ENCODE data around the gene CHCHD6.

CHCHD6 gene

GRCh38 chr3:126979046-126979628 is 275.1 kb downstream of the CHCHD6 start:
- no peak for DNase-seq (ENCODE audit: low spot score)

DNA sequence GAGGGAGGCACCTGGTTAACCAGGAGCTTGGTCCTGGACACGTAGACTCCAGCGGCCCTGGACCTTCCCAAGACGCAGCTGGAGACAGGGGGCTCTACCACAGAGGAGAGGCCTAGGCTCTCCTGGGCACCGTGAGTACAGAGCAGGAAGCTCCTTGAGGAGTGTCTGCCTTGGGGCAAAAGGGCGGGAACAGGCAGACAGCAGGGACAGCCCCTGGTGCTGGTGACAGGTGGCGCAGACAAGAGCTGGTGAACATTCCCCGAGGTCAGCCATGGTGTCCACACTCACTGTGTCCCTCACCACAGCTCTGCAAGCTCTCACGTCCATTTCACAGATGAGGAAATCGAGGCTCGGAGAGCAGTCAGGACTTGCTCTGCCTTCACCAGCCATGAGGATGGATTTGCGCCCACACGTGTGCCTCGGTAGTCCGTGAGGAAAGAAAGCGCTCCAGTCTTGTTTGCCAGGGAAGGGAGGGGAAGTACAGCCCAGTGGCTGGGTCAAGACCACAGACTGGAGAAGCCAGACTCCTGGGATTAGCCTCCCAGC is 276.3 kb downstream of the CHCHD6 start:
- no peak for DNase-seq (ENCODE audit: low spot score)

- DNase-seq (ENCODE audit: low spot score): no peak
These were observed 278.1 kb downstream of the CHCHD6 start for GRCh38 chr3:126982126-126982470.

- peak; percentile 99 for DNase-seq (ENCODE audit: low spot score)
These were observed 278.6 kb downstream of the CHCHD6 start, which contains the start of gene PLXNA1 for GRCh38 chr3:126982471-126983175. TSS of gene PLXNA1 (plus strand) at chr3:126983115. CDS start at chr3:126988594, 5,479 bp downstream.

GRCh38 chr3:126983276-126983652 is 279.2 kb downstream of the CHCHD6 start:
- peak; percentile 70 for DNase-seq (ENCODE audit: low spot score)

GRCh38 chr3:126983653-126984390 is 279.8 kb downstream of the CHCHD6 start:
- peak; percentile 40 for DNase-seq (ENCODE audit: low spot score)

DNA sequence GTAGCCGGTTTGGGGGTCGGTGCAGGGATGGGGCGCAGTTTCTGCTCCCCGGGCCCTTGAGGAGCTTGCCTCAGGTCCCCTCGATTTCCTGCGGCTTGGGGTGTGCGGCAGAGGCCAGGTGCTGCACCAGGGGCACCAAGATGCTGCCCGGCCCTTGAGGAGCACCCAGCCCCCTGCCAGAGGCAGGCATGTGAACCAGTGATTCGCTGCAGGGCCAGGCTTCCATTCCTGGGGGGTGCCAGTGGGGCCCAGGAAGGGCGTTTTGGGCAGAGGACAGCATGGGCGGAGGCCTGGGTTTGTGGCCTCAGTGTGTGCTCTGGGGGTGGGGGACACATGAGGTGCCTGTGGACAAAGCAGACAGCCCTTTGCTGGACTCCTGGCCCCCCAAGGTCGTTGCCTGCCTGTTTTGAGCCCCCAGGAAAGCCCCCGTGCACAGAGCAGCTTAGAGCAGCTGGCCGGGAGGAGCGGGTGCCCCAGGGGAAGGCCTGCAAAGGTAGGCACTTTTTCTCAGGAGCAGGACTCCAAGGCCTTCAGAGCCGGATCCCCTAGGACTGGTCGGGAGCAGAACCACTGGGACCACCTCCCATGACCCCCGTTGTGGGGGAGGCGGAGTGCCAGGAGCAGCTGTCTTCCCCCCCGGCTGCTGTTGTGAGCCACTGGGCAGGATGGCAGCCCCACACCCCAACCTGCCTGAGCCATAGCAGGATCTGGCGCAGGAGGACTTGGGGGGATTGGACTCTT is 280.5 kb downstream of the CHCHD6 start:
- DNase-seq (ENCODE audit: low spot score): no peak

GRCh38 chr3:126985132-126985985 is 281.3 kb downstream of the CHCHD6 start:
- DNase-seq (ENCODE audit: low spot score): no peak

DNA sequence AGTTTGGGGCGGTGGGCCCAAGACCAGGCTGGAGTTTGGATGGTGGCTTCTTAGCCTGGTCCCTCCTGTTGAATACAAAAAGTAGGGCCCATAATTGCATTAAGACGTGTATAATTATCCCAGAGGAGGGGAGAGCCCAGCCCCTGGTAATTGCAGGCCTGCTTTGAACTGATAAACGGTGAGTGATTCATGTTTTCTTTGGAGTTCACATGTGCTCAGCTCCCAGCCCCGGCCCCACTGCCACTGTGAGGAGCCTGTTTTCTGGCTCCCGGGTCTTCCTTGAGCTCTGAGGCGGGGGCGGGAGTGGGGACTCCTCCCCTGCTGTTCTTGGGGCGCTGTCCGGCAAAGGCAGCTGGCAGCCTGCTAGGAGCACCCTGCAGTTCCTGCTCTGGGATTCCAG is 282.0 kb downstream of the CHCHD6 start:
- peak; percentile 27 for DNase-seq (ENCODE audit: low spot score)

GRCh38 chr3:126987129-126987528 is 283.1 kb downstream of the CHCHD6 start:
- no peak for DNase-seq (ENCODE audit: low spot score)

DNA sequence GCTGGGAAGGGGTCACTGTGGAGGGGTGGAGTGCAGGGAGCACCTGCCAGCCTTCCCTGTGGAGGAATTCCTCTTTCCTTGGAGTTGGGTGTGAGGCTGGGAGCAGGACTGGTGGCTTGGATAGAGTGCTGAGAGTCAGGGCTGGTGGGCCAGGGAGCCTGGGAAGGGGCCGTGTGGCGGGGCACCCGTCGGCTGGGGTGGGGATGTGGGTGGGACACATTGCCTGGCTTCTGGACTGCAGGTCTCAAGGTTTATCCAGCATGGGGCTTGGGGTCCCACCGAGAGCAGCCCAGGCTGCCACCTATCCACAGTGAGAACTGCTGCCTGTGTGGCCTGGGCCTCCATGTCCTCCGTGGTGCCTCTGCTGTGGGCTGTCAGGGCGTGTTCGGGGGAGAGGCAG is 283.6 kb downstream of the CHCHD6 start:
- no peak for DNase-seq (ENCODE audit: low spot score)

- no peak for DNase-seq (ENCODE audit: low spot score)
These were observed 284.5 kb downstream of the CHCHD6 start for GRCh38 chr3:126988451-126989021.

DNA sequence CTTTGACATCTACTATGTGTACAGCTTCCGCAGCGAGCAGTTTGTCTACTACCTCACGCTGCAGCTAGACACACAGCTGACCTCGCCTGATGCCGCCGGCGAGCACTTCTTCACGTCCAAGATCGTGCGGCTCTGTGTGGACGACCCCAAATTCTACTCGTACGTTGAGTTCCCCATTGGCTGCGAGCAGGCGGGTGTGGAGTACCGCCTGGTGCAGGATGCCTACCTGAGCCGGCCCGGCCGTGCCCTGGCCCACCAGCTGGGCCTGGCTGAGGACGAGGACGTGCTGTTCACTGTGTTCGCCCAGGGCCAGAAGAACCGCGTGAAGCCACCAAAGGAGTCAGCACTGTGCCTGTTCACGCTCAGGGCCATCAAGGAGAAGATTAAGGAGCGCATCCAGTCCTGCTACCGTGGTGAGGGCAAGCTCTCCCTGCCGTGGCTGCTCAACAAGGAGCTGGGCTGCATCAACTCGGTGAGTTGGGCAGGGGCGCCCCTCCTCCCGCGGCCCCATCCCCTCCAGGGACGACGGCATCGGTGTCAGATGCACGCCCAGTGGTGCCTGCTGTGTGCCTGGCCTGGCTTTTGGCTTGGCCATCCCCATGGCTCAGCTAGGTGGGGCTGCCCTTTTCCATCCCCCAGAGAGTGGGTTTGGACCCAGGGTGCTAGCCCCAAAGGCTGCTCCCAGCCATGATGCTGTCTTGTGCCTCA is 285.4 kb downstream of the CHCHD6 start:
- DNase-seq (ENCODE audit: low spot score): no peak

- DNase-seq (ENCODE audit: low spot score): no peak
These were observed 286.1 kb downstream of the CHCHD6 start for GRCh38 chr3:126990024-126990700.

DNA sequence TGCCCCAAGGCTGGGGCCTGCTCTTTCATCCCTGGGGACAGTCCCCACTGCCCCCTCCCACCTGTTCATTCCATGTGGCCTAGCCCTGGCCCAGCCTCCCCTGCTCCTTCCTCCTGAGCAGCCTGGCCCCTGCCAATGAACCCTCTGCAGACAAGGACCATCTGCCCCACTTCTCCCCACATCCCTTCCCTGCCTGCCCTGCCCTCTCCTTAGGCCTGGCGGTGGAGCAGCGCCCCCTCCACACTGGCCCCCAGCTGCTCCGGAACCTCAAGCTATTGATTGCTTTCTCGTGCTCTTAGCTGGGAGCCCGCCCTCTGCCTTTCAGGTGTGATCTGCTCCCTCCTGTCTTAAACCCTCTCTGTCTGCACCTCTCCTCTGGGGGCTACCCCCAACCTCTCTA is 286.9 kb downstream of the CHCHD6 start:
- DNase-seq (ENCODE audit: low spot score): no peak

DNA sequence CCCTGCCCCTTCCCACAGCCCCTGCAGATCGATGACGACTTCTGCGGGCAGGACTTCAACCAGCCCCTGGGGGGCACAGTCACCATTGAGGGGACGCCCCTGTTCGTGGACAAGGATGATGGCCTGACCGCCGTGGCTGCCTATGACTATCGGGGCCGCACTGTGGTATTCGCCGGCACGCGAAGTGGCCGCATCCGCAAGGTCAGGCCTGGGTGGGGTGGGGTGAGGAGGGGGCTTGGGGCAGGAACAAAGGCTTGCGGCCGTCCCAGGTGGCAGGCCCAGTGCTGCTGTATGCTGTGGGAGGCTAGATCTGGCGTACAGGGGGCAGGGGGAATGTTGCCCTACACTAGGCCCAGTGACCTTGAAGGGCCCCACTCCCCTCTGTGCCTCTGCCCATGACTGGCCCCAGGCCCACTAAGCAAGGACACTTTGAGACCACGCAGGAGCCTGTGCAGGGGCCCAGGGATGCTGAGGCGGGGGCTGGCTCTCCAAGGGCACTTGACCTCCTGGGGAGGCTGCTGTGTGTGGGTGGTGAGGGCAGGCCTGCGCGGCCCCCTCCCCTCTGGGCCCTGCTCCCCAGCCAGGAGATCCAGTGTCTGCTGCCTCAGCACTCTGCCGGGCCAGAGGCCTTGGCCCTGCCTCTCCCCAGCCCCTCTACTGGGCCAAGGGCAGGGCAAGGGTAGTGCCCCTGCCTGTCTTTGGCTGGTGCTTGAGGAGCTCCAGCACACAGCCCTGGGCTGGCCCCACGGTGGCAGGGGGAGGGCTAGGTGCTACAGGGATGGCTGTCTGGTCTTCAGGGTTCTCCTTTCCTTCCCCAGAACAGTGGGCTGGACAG is 287.5 kb downstream of the CHCHD6 start:
- DNase-seq (ENCODE audit: low spot score): no peak

- DNase-seq (ENCODE audit: low spot score): no peak
These were observed 288.2 kb downstream of the CHCHD6 start for GRCh38 chr3:126992216-126992615.

DNA sequence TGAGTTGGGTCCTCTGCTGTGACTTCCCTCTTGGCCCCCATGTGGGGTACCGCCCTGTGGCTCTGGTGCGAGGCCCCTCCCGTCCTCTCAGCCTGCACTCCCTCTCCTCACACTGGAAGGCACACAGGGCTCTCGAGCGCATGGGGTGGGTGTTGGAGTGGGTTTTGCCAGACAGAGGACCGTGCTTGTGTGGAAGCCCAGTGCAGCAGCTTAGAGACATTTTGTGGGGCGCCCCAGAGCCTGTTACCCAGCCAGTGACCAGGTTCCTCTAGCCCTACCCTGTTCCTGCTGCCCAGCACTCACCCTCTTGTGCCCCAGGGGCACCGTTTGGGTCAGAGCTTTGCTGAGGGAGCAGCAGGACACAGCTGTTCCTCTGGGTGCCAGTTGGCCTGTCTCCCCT is 288.7 kb downstream of the CHCHD6 start:
- DNase-seq (ENCODE audit: low spot score): no peak

- DNase-seq (ENCODE audit: low spot score): no peak
These were observed 289.4 kb downstream of the CHCHD6 start for GRCh38 chr3:126993436-126993835.

Data from AG20443 (cell line).